ENCODE measurements around the gene CACNA1G. TPM values are rescaled to one million over a fixed set of nuclear protein-coding genes. Genes with fewer than 3 reads are reported as not detected.

The CACNA1G gene
- total RNA-seq, 1 donor from 2014 or later = 29.0 TPM

DNA sequence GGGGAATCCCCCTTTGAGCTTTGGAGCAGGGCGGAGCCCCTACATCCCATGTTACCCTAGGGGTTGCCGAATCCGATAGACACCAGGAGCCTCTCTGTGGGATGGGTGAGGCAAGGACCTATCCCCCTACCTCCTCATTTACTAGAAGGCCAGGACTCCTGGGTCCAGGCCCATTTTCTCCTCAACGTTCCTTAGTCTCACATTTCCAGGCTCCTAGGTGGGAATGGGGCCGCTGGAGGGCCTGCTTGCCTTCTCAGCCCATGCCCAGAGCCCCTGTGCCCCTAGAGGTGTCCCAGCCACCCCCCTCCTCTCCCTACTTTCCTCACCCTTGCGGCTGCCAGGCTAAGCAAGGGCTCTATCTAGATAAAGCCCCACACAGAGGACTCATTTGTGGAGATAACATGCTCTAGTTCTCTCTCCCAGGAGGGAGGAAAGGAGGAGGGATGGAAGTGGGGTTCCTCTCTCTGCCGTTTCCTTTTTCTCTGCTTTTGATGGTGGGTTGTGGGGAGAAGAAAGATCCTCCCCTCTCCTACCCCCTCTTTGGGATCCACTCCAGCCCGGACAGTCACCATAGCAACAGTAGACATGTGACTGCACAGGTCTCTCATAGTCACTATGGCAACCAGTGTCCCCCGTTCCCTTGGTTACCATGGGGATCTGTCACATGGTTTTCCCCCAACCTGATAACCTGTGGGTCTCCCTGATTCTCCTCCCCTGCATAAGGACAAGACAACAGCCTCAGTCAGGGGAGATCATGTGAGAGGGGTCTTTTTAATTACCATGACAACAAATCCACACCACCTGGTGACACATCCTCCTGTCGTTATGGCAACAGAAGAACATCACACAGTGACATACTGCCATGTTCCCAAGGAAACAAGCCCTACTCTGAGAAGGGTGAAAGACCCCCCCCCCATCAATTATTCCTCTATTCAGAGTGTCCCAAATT, 5.2 kb downstream of the CACNA1G start:
- peak overlapping the region; percentile 96 for H3K27ac Mint-ChIP-seq
- no peak overlapping the region for H3K4me3 Mint-ChIP-seq

GRCh38 chr17:50566886-50567285, 6.4 kb downstream of the CACNA1G start:
- Mint-ChIP-seq H3K4me3 (no peak overlapping the region), H3K27me3 (ENCODE audit: low read depth) (peaks cover 59% of the 10 kb centered on the region), H3K36me3 (no peaks in the 10 kb centered on the region), H3K9me3 (no peaks in the 10 kb centered on the region), H3K4me1 (peaks cover 57% of the 10 kb centered on the region), H3K27ac (peak overlapping the region; percentile 37)
- DNase-seq (ENCODE audit: low spot score in 2 of 2, unreplicated experiment in 2 of 2) = no peak
- TF ChIP-seq, protein P1, sequence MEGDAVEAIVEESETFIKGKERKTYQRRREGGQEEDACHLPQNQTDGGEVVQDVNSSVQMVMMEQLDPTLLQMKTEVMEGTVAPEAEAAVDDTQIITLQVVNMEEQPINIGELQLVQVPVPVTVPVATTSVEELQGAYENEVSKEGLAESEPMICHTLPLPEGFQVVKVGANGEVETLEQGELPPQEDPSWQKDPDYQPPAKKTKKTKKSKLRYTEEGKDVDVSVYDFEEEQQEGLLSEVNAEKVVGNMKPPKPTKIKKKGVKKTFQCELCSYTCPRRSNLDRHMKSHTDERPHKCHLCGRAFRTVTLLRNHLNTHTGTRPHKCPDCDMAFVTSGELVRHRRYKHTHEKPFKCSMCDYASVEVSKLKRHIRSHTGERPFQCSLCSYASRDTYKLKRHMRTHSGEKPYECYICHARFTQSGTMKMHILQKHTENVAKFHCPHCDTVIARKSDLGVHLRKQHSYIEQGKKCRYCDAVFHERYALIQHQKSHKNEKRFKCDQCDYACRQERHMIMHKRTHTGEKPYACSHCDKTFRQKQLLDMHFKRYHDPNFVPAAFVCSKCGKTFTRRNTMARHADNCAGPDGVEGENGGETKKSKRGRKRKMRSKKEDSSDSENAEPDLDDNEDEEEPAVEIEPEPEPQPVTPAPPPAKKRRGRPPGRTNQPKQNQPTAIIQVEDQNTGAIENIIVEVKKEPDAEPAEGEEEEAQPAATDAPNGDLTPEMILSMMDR (IDR thresholded peaks at IDR 0.05; ENCODE audit: unreplicated experiment) = no peak

More for the DNA sequence above, 5.2 kb downstream of the CACNA1G start:
- H3K4me1 Mint-ChIP-seq = peaks cover 50% of the 10 kb centered on the region
- DNase-seq (ENCODE audit: low spot score in 2 of 2, unreplicated experiment in 2 of 2) = no peak
- no peaks in the 10 kb centered on the region for H3K36me3 Mint-ChIP-seq
- TF ChIP-seq, protein P1 (IDR thresholded peaks at IDR 0.05; ENCODE audit: unreplicated experiment) = no peak
- no peaks in the 10 kb centered on the region for H3K9me3 Mint-ChIP-seq
- peaks cover 60% of the 10 kb centered on the region for H3K27me3 Mint-ChIP-seq (ENCODE audit: low read depth)

DNA sequence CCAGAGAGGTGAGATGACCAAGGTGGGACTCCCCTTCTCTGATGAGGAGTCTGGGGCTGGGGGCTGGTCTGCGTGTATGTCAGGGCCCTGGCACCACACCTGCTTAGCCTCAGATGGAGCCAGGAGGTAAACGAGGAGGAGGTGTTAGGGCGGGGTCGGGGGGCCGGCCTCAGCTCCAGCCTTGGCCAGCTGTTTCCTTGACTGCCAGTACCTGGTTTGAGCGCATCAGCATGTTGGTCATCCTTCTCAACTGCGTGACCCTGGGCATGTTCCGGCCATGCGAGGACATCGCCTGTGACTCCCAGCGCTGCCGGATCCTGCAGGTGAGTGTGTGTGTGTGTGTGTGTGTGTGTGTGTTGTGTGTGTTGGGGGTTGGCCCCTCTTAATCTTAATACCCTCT, 8.1 kb downstream of the CACNA1G start:
- Mint-ChIP-seq H3K27ac (no peak overlapping the region), H3K27me3 (ENCODE audit: low read depth) (peaks cover 42% of the 10 kb centered on the region), H3K36me3 (peaks cover 1% of the 10 kb centered on the region), H3K4me3 (no peak overlapping the region), H3K4me1 (peaks cover 51% of the 10 kb centered on the region), H3K9me3 (no peaks in the 10 kb centered on the region)
- DNase-seq (ENCODE audit: low spot score in 2 of 2, unreplicated experiment in 2 of 2) = no peak
- TF ChIP-seq, protein P1 (IDR thresholded peaks at IDR 0.05; ENCODE audit: unreplicated experiment) = no peak

- Mint-ChIP-seq H3K27ac (no peak overlapping the region), H3K36me3 (peaks cover 1% of the 10 kb centered on the region), H3K4me1 (peaks cover 45% of the 10 kb centered on the region), H3K4me3 (no peak overlapping the region), H3K27me3 (ENCODE audit: low read depth) (peaks cover 33% of the 10 kb centered on the region), H3K9me3 (no peaks in the 10 kb centered on the region)
- no peak for DNase-seq (ENCODE audit: low spot score in 2 of 2, unreplicated experiment in 2 of 2)
- TF ChIP-seq, protein P1 (IDR thresholded peaks at IDR 0.05; ENCODE audit: unreplicated experiment) = no peak
Observed at GRCh38 chr17:50569592-50569991, 9.1 kb downstream of the CACNA1G start.

DNA sequence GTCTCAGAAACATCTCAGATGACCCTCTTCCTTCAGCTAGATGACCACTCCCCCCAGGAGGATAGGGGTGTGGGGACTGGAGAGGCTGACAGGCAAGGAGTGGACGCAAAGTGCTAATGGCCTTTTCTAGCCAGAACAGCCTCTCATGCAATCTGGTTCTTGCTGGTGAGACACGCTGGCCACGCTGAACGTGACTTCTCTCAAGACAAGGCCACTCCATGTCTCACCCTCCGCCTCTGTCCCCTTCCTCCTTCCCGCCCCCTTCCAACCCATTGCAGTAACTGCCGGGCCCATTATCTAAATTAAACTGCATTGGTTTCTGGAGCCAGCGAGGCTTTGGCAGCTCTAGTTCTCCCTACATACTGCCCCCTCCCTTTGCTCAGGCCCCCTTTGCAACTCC, 9.5 kb downstream of the CACNA1G start:
- DNase-seq (ENCODE audit: low spot score in 2 of 2, unreplicated experiment in 2 of 2) = no peak
- Mint-ChIP-seq H3K27ac (no peak overlapping the region), H3K27me3 (ENCODE audit: low read depth) (peaks cover 29% of the 10 kb centered on the region), H3K9me3 (no peaks in the 10 kb centered on the region), H3K4me3 (no peak overlapping the region), H3K36me3 (peaks cover 1% of the 10 kb centered on the region), H3K4me1 (peaks cover 43% of the 10 kb centered on the region)
- TF ChIP-seq, protein P1 (IDR thresholded peaks at IDR 0.05; ENCODE audit: unreplicated experiment) = no peak

Data from mesothelial cell of epicardium (in vitro differentiated cells).